ENCODE measurements around the gene RASD2. TPM values are rescaled to one million over a fixed set of nuclear protein-coding genes. Genes with fewer than 3 reads are reported as not detected.

RASD2 gene
- total RNA-seq, 2 experiments from 2014 or later = 0.19 TPM; not detected in 1

DNA sequence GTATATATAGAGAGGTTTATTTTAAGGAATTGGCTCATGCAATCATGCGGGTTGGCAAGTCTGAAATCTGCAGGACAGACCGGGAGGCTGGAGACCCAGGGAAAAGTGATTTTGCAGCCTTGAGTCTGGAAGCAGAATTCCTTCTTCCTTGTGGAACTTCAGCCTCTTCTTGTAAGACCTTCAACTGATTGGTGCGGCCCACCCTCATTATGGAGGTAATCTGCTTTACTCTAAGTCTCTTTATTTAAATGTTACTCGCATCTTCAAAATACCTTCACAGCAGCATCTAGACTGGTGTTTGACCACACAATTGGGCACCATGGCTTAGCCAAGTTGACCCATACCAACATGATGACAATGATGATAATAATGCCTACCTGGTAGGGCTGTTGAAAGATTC lies 58.7 kb downstream of the RASD2 start:
- no peaks in the 10 kb centered on the region for H3K4me1 ChIP-seq (ENCODE audit: insufficient read depth, low read length, poor library complexity, severe bottlenecking)
- TF ChIP-seq EZH2phosphoT487 (IDR thresholded peaks at IDR 0.05; ENCODE audit: borderline replicate concordance, low read depth, low read length) = no peak
- no peak for TF ChIP-seq CTCF (conservative IDR thresholded peaks at IDR 0.05; ENCODE audit: low read length)
- intact Hi-C loops (cut with micrococcal nuclease; ENCODE audit: unreplicated experiment) = no loop called here
- BruUV-seq (replicated peaks) = no TSS peak
- H2AFZ ChIP-seq (ENCODE audit: low read length) = no peak overlapping the region
- H3K9me3 ChIP-seq (ENCODE audit: low read length) = 0 out of 2 replicates have a peak, but pooled peaks cover 10% of the 10 kb centered on the region
- H4K20me1 ChIP-seq (ENCODE audit: insufficient read depth, low read length) = no peaks in the 10 kb centered on the region
- H3K27ac ChIP-seq (ENCODE audit: low read depth, low read length, poor library complexity, severe bottlenecking) = no peak overlapping the region
- ChIA-PET CTCF (ENCODE audit: unreplicated experiment) (no interaction called here), POLR2A (no interaction called here)
- no peak for DNase-seq (ENCODE audit: low spot score)
- no peaks in the 10 kb centered on the region for H3K79me2 ChIP-seq (ENCODE audit: insufficient read depth, low read depth, low read length)
- H3K36me3 ChIP-seq (ENCODE audit: insufficient read depth, low read length) = no peaks in the 10 kb centered on the region
- no peak overlapping the region for H3K4me2 ChIP-seq (ENCODE audit: low read length)
- H3K4me3 ChIP-seq (ENCODE audit: low read depth, low read length, poor library complexity, severe bottlenecking) = no peak overlapping the region
- no peaks in the 10 kb centered on the region for H3K9me2 ChIP-seq (ENCODE audit: insufficient read depth, low read length)

DNA sequence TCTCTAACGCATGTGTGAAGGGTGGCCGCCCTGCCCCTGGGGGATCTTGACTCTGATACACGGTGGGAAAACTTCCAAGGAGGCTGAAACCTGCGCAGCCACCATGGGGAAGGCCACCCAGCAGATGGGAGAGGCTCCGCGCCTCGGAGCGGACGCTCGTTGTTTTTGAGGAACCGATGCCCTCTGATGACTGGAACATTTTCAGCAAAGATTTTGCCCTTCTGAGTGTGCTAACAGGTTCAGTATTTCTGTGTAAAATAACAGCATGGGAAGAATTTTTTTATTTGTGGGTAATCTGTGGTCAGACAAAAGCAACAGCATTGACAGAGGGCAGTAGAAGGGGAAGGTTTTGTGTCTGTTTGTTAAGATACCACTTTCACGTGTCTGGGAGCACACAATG lies 59.8 kb downstream of the RASD2 start:
- Histone ChIP-seq H3K4me3 (ENCODE audit: low read depth, low read length, poor library complexity, severe bottlenecking) (no peak overlapping the region), H3K79me2 (ENCODE audit: insufficient read depth, low read depth, low read length) (no peaks in the 10 kb centered on the region), H3K36me3 (ENCODE audit: insufficient read depth, low read length) (no peaks in the 10 kb centered on the region), H3K4me2 (ENCODE audit: low read length) (no peak overlapping the region), H4K20me1 (ENCODE audit: insufficient read depth, low read length) (no peaks in the 10 kb centered on the region), H3K4me1 (ENCODE audit: insufficient read depth, low read length, poor library complexity, severe bottlenecking) (no peaks in the 10 kb centered on the region), H2AFZ (ENCODE audit: low read length) (no peak overlapping the region), H3K9me3 (ENCODE audit: low read length) (0 out of 2 replicates have a peak, but pooled peaks cover 10% of the 10 kb centered on the region), H3K27ac (ENCODE audit: low read depth, low read length, poor library complexity, severe bottlenecking) (no peak overlapping the region), H3K9me2 (ENCODE audit: insufficient read depth, low read length) (no peaks in the 10 kb centered on the region)
- TF ChIP-seq EZH2phosphoT487 (IDR thresholded peaks at IDR 0.05; ENCODE audit: borderline replicate concordance, low read depth, low read length) (no peak), CTCF (conservative IDR thresholded peaks at IDR 0.05; ENCODE audit: low read length) (no peak)
- POLR2A ChIA-PET = no interaction called here
- CTCF ChIA-PET (ENCODE audit: unreplicated experiment) = no interaction called here
- intact Hi-C loops (cut with micrococcal nuclease; ENCODE audit: unreplicated experiment) = no loop called here
- BruUV-seq (replicated peaks) = no TSS peak
- DNase-seq (ENCODE audit: low spot score) = no peak

DNA sequence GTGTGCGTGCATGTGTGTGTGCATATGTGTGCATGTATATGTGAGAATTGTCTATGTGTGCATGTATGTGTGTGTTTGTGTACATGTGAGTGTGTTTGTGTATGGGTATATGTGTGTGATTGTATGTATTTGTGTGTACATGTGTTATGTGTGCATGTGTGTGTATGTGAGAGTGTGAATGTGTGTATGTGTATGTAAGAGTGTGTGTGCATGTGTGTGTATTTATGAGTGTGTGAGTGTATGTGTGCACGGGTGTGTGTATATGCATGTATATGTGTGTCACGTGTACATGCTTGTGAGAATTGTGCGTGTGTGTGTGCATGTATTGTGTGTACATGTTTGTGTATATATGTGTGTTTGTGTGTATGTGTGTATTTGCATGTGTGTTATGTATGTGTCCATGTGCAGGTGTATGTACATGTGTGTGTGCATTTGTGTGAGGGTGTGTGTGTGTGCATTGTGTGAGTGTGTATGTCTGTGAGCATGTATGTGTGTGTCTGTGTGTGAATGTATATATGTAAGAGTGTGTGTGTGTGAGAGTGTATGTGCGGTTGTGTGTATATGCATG lies 60.5 kb downstream of the RASD2 start:
- Histone ChIP-seq H3K4me2 (ENCODE audit: low read length) (no peak overlapping the region), H3K4me3 (ENCODE audit: low read depth, low read length, poor library complexity, severe bottlenecking) (no peak overlapping the region), H2AFZ (ENCODE audit: low read length) (no peak overlapping the region), H4K20me1 (ENCODE audit: insufficient read depth, low read length) (no peaks in the 10 kb centered on the region), H3K9me3 (ENCODE audit: low read length) (0 out of 2 replicates have a peak, but pooled peaks cover 10% of the 10 kb centered on the region), H3K79me2 (ENCODE audit: insufficient read depth, low read depth, low read length) (no peaks in the 10 kb centered on the region), H3K27ac (ENCODE audit: low read depth, low read length, poor library complexity, severe bottlenecking) (no peak overlapping the region), H3K36me3 (ENCODE audit: insufficient read depth, low read length) (no peaks in the 10 kb centered on the region), H3K4me1 (ENCODE audit: insufficient read depth, low read length, poor library complexity, severe bottlenecking) (no peaks in the 10 kb centered on the region), H3K9me2 (ENCODE audit: insufficient read depth, low read length) (no peaks in the 10 kb centered on the region)
- BruUV-seq (replicated peaks) = no TSS peak
- ChIA-PET CTCF (ENCODE audit: unreplicated experiment) (no interaction called here), POLR2A (no interaction called here)
- intact Hi-C loops (cut with micrococcal nuclease; ENCODE audit: unreplicated experiment) = no loop called here
- no peak for DNase-seq (ENCODE audit: low spot score)
- TF ChIP-seq EZH2phosphoT487 (IDR thresholded peaks at IDR 0.05; ENCODE audit: borderline replicate concordance, low read depth, low read length) (no peak), CTCF (conservative IDR thresholded peaks at IDR 0.05; ENCODE audit: low read length) (no peak)

All from OCI-LY7 (cell line).